Gastroesophageal sphincter (tissue), 3 donors: ENCODE measurements around the gene OR2AT4.

Experiments used
- POLR2AphosphoS5 ChIP-seq: sonication (generic); formaldehyde crosslinking; IDR thresholded peaks from one replicate; pipeline ENCODE4 v1.6.1; 2017; ENCODE audit warnings: antibody characterized with exemption
- TF ChIP-seq, protein P1 (sequence below), 4 experiments: fragments of 200-600 bp in 2 of 4; fragments of 450-650 bp in 2 of 4; sonication (generic) in 1 of 4; IDR thresholded peaks; one replicate each; pipeline ENCODE4 v1.5.1; 2017 to 2019; ENCODE audit warnings: antibody characterized with exemption in 4 of 4, mild to moderate bottlenecking in 2 of 4, moderate library complexity in 2 of 4

- no peak for TF ChIP-seq POLR2AphosphoS5
- TF ChIP-seq, protein P1, sequence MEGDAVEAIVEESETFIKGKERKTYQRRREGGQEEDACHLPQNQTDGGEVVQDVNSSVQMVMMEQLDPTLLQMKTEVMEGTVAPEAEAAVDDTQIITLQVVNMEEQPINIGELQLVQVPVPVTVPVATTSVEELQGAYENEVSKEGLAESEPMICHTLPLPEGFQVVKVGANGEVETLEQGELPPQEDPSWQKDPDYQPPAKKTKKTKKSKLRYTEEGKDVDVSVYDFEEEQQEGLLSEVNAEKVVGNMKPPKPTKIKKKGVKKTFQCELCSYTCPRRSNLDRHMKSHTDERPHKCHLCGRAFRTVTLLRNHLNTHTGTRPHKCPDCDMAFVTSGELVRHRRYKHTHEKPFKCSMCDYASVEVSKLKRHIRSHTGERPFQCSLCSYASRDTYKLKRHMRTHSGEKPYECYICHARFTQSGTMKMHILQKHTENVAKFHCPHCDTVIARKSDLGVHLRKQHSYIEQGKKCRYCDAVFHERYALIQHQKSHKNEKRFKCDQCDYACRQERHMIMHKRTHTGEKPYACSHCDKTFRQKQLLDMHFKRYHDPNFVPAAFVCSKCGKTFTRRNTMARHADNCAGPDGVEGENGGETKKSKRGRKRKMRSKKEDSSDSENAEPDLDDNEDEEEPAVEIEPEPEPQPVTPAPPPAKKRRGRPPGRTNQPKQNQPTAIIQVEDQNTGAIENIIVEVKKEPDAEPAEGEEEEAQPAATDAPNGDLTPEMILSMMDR (IDR thresholded peaks at IDR 0.05), result no peak
Observed at GRCh38 chr11:75100314-75100713, 3.6 kb upstream of the OR2AT4 start.
